SK-N-DZ (cell line): ENCODE data around the gene RNU2-63P.
"Not testable (repeated sequence)": the region's sequence is repeated elsewhere in the genome, so short reads cannot be mapped to it uniquely, and the experiment has no call there.

ENCODE experiments used
- DNase-seq: peaks from one replicate; pipeline ENCODE4 v3.0.0-alpha.2; 2015; ENCODE audit warnings: low spot score

Gene RNU2-63P

DNA sequence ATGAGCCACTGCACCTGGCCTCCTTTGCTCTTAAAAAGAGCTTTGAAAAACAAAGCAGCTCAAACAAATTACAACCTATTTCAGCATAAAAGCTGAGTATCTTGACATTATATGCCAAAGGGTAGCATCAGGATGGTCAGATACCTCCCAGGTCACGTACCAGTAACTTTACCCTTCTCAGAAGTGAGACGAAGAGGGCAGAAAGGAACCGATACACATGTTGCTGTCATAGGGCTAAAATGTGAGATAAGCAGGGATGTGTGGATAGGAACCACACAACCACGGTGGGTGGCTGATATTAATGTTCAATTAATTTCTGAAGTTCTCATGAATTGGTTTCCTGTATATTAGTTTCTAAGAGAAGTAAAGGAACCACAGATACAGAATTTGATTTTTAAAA, 12.6 kb upstream of the RNU2-63P start:
- DNase-seq, result no peak

DNA sequence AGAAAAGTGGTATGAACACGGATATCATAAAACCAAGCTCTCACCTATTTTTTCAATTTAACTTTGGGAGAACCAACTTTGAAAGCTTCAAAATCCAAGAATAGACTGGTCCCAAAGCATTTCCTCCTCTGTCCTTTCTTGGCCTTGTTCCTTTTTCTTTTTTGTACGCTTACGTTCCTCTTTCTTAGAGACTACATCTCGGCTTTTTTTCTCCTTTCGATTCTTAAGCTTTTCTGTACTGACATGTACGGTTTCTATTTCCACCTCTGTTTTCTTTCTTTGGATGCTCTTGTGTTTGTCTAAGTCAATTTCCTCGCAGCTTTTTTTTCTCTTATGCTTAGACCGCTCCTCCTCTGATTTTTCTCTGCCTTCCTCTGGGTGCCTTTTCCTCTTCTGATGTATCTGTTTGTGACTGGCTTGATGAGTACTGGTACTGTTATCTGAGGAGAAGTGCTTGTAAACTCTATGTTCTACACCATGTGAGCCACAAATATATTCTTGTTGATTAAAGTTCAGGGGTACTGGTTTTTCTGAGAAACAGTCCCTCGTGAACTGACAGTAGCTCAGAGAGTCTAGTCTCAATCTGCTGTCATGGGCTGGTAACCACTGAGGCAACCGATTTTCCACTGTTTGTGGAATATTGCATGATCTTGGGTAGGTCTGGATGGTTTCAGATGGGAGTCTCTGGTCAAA, 11.5 kb upstream of the RNU2-63P start:
- no peak for DNase-seq

DNA sequence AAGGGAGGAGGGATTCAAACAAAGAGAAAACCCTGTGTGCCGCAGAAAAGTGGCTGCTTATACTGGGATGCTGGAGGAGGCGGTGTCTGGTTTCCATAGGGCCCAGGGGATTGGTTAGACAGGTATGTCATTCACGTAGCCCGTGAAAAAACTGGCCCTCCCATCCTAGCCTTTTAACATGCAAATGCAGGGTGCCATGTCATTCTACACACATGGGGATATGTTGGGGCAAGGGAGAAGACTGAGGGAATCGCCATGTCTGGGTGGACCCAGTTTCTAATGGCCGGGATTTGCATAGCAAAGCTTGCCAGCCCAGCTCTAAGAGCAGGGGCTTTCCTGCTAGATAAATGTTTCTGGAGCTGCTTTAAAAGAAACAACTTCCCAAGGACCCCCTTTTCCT, 8.2 kb upstream of the RNU2-63P start:
- DNase-seq, result no peak

DNA sequence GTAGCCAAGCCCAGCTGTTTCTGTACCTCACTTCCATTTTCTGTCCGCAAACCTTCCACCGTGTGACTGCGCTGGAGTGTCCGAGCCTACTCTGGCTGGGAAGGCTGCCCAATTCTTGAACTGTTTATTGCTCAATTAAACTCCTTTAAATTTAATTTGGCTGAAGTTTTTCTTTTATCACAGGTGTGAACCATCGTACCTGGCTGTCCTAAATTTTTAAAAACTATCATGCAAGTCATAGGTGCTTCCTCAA, 6.2 kb upstream of the RNU2-63P start:
- DNase-seq, result no peak

DNA sequence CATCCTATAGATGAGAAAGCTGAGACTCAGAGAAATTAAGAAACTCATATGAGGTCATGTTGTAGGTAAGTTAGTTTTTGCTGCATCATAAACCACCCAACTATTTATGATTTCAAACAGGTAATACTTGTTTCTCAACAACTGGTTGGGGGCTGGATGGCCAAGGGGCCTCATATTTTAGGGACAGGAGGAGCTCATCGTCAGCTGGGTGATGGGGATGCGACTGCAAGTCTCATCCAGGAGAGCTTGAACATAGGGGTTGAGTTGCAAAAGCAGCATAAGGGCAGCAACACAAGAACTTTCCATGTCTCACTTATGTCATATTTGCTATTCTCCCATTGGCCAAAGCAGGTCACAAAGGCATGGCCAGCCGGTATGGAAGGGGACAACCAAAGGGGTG, 3.6 kb upstream of the RNU2-63P start:
- no peak for DNase-seq

DNA sequence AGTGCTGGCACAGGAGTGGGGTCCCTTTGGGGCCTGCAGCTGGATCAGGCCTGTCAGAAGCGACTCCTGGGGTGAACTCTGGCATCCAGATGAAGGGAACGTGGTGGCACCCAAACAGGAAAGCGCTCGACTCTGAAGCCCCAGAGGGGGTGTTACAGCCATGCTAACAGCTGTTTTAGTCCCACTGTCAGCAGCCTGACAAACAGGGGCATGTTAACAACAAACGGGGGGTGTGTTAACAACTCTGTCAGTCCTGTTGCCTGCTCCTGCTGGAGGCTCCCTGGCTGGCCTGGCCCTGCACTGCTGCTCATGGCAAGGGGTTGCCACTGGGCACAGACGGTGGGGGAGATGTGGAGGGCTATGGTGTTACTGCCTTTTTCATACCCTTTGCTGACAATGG, 2.6 kb upstream of the RNU2-63P start:
- no peak for DNase-seq

DNA sequence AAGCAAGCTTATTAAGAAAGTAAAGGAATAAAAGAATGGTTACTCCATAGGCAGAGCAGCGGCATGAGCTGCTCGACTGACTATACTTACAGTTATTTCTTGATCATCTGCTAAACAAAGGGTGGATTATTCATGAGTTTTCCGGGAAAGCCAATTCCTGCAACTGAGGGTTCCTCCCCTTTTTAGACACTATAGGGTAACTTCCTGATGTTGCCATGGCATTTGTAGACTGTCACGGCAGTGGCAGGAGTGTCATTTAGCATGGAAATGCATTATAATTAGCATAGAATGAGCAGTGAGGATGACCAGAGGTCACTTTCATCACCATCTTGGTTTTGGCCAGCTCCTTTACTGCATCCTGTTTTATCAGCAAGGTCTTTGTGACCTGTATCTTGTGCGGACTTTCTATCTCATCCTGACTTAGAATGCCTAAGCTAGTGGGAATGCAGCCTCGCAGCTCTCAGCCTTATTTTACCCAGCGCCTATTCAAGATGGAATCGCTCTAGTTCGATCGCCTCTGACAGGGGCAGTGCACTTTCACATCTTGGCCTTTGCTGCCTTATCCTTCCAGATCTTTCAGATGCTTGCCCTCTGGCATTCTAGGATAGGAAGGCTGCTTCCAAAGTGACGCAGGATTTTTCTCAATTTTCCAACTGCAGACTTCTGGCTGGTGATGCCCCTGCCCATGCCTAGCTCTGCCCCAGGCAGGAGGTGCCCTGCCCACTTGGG, 1.9 kb upstream of the RNU2-63P start:
- DNase-seq, result not testable (repeated sequence)

DNA sequence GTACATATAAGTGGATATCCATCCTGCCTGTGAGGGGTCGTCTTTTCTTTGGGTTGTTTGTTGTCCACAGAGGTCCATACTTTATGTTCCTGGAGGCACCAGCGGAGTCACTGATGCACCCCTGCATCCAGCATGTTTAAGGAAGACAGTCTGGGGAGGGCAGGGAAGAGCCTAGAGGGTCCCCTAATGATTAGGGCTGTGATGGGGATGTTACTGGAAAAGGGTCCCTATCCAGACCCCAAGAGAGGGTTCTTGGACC, 1.4 kb upstream of the RNU2-63P start:
- DNase-seq, result not testable (repeated sequence)

DNA sequence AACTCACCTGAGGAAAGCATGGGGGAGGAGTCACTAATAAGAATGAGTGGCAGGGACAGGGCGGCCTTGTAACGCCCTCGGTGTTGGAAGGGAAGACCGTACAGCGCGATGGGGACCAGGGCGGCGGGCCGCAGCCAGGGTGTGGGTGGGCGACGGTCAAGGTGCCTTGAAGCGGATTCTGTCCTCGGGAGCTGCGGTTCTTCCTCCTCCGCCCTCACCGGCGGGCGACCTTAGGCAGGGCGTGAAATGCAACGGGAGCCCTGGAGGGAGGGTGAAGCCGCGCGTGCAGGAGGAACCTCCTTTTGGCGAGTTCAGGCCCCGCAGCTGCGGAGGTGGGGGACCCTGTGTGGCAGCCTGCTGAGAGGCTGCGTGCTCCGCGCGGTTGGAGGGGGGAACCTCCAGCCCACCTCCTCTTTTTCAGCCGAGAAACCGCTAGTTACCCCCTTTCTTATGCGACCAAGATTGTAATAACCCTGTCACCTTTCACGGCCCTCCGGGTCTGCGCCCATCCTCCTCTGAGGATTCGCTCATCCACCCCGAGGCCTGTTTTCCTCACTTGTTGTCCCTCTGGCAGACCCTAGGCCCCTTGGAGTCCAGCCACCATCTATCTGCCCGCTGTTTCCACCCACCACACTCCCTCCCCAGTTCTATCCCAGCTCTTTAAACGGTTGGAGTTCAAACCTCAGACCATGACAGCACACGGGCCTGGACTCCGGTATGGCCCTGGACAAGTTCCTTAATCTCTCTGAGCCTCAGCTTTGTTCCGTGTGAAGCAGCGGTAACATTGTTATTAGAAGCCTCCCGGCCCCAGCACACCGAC, 823 bp upstream of the RNU2-63P start:
- DNase-seq, result peak; percentile 78

DNA sequence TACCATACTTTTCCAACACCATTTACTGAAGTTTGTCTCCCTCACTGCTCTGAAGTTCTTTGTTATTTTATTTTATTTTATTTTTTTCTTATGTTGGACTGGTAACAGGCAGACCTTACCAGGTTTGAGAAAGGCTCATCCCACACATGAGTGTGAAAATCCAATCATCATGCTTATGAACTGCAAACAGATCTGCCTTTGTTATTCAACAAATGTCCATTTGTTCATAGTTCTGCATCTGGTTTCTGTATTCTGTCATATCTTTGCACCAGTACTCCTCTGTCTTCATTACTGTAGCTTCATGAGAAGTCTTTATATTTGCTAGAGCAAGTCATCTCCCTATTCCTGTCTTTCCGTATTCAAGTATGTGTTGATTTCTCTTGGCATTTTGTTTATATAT, 5.3 kb downstream of the RNU2-63P start:
- DNase-seq, result no peak

DNA sequence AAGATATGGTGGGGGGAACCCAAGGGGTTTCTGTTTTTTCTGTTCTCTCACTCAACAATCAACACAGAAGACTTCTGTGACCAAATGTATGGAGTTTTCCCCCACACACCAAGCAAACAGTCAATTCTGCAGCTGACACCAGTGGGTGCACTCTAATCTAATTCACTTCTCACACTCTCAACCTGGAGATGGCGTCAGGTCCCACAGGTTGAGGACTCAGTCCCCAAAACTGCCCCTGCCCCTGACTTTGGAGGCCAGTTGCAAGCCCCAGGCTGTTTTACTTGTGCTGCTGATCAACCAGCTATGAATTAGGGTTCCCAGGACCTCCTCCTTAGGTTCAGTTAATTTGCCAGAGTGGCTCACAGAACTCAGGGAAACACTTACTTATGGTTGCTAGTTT, 6.2 kb downstream of the RNU2-63P start:
- no peak for DNase-seq

DNA sequence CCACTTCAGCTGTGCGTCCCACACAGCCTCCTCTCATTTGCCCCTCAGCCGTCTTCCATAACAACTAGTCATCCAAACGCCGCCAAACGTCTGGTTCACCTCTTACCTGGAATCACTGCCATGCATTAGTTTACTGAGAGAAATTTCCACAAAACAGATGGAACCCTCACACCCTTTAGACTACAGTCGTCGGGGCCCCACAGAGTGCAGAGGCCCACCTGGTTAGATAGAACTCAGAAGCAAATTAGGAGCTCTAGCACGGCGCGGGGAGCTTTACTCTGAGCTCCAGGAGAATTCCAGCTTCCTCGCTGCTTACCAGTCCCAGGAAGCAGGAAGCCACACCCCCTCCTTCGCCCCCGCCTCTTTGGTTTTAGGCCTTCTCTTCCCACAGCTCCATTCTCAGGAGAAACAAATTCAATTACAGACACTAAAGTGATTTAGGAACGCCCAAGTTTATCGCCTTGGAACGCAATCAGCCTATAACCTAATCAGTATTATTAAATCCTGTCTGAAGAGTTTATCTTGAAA, 9.4 kb downstream of the RNU2-63P start:
- no peak for DNase-seq

DNA sequence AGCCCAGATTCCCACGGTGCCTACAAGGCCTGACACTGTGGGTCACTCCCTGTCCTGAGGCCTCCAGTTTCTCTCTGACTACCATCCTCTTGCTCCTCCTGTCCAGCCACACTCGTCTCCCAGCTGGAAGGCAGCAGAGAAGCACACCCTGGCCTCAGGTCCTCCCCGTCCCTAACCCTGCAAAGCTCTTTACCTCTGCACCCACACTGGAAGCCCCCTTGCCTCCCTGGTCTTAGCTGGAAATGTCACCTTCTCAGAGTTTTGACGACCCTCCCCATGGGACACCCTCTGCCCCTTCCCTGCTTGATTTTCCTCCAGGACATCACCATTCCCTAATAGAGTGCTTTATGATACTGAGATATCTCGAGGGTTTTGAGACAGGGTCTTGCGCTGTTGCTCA, 10.6 kb downstream of the RNU2-63P start:
- DNase-seq, result no peak

DNA sequence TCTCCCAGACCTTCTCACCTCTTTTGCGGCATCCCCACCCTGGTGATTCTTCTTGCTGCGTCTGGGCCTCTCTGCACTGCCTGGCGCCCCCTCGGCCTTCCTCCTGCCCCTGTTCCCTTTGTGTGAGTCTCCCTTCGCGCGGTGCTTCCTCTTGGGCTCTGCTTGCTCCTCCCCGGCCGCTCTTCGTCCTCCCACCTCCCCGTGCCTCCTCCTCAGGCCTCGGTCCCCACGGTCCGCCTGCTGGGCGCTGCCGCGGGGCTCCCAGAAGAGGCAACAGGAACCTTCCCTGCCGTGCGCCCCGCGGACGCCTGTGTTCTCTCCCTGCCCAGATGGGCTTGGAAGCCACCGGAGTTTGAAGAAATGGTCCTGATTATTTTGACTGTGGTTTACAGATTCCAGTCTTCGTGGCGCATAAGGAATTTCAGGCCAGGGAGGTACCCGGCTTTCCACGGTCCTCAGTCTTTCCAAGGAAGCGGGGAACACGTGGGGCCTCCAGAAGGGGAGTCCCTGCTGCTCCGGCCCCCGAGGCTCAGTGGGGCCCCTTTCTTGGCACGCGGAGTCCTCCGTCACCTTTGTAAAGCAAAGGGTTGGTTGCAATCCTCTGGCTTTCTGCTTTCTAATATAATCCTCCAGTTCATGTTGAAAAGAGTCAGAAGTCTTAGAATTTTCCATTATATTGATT, 13.1 kb downstream of the RNU2-63P start:
- no peak for DNase-seq

DNA sequence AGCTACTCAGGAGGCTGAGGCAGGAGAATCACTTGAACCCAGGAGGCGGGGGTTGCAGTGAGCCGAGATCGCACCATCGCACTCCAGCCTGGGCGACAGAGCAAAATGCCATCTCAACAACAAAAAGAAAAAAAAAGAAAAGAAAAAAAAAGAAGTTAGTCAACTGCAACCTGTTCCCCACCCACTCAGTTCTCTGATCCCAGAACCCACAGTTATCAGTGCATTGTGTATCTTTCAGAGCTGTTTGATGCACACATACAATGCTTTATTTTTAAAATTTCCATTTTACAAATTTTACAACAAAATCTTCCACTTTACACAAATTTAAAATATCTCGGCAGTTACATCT, 14.0 kb downstream of the RNU2-63P start:
- DNase-seq, result no peak

DNA sequence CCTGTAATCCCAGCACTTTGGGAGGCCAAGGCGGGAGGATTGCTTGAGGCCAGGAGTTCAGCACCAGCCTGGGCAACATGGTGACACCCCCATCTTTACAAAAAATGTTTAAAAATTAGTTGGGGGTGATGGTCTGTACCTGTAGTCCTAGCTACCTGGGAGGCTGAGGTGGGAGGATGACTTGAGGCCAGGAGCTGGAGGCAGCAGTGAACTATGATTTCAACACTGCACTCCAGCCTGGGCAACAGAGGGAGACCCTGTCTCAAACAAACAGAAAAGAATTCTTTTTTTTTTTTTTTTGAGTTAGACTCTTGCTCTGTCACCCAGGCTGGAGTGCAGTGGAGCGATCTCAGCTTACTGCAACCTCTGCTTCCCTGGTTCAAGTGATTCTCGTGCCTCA, 15.9 kb downstream of the RNU2-63P start:
- not testable (repeated sequence) for DNase-seq

DNA sequence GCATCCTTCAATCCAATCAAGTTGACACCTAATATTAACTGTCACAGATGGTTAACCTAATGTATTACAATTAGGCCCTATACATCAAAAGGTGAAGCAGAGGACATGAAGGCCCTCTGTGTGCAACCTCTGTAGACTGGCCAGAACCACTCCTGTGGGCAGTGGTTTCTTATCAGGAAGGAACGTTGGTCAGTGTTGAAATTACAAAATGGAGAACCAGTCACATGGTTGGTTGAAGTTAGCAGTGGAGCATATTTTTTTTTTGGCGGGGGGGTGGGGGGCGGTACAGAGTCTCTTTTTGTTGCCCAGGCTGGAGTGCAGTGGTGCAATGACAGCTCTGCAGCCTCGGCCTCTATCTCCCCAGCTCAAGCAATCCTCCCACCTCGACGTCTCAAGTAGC, 19.8 kb downstream of the RNU2-63P start:
- no peak for DNase-seq

DNA sequence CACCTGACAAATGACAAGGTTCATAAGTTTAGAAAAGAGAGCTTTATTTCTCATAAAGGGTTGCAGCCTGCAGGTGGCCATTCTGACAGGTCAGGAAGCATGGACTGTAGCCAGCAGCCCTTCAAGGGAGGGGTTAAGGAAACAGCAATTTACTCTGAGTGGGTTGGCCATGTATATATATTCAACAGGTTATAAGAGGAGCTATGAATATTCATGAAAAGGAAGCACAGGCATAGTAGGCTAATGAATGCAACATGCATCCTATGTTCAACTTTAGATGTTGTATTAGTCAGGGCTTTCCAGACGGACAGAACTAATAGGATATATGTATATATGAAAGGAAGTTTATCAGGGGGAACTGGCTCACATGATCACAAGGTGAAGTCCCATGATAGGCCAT, 20.6 kb downstream of the RNU2-63P start:
- DNase-seq, result no peak

DNA sequence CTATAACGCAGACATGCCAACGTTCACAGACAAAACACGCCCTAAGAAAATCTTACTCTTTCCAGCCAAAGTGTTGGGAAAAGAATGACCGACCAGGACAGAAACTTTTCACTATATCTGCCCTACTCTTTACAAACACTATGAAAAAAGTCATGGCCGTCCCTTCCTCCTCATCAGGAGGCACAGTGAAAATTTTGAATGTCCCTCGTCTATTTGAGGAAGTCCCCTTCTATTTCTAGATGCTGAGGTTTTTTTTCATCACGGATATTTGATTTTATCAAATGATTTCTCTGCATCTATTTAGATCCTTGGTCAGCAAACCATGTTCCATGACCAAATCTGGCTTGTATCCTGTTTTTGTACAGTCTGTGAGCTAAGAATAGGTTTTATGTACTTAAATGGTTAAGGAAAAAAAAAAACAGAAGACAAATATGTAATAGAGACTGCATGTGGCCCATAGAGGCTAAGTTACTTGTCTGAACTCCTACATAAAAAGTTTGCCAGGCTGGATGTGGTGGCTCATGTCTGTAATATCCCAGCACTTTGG, 22.0 kb downstream of the RNU2-63P start:
- not testable (repeated sequence) for DNase-seq

DNA sequence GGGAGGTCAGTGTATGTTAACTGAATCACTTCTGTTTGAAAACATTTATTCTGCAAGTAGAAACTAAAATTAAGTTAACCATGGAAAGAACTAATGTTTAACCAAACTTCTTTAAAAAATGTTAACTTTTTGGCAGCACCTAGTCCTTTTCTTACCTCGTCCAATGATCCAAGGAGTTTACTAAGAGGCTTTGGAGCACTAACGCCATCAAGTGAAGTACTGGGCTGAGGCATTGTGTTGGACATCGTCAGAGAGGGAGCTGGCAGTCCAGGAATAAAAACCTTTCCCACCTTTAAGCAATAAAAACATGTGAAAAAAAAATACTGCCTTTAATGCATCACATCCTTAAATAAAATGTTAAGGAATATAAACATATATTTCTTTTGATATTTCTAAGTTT, 23.8 kb downstream of the RNU2-63P start:
- not testable (repeated sequence) for DNase-seq

DNA sequence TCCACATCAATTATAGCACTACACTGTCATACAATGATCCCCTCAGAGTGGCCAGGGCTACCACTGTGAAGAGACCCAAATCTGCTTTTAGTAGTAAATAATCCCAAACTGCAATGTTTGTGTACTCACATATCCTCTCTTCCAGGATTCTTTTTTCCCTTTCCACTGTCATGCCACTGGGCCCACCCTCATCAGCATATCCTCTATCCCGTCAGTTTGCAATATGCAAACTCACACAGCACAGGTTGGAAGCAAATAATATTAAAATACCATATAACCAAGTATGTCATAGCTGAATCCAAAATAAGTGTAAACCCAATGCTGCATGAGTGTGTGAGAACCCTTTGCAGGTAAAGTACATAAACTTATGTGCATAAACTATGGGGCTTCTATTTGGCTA, 28.9 kb downstream of the RNU2-63P start:
- not testable (repeated sequence) for DNase-seq

DNA sequence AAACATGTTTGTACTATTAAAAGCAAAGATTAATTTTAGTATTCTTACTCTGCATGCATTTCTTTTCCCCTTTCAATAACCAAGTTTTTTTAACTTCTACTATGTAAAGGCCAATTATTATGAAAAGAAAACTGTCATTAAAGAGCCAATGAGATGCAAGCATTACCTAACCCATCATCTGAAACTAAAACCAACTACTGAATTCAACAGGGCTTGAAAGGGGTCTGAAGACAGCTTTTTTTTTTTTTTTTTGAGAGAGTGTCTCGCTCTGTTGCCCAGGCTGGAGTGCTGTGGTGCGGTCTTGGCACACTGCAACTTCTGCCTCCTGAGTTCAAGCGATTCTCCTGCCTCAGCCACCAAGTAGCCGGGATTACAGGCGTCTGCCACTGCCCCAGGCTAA, 30.4 kb downstream of the RNU2-63P start:
- not testable (repeated sequence) for DNase-seq
